K562 (cell line): Measurements from ENCODE around the gene PCSK2. TPM values are rescaled to one million over a fixed set of nuclear protein-coding genes. Genes with fewer than 3 reads are reported as not detected.

ENCODE experiments used
- ATAC-seq: fragments of 200-7000 bp; cut with Tn5 transposase; 3 replicates; pipeline ENCODE4 v1.9.1; 2020; ENCODE audit warnings: moderate library complexity
- BruUV-seq: library from RNA; stranded (reverse); fragments of 400-500 nt; replicated peaks from 2 replicates; lab custom pipeline; 2021; lab: Mats Ljungman, UMichigan
- CTCF ChIA-PET: fragments of 300-600 bp; formaldehyde crosslinking; extraction: SDS; loops from one replicate; lab custom pipeline; 2021; ENCODE audit warnings: low intra/inter-chr PET ratio; lab: Yijun Ruan, JAX
- POLR2A ChIA-PET: fragments of 300-600, 350-650 bp; sonication (Branson Sonifier 250); formaldehyde crosslinking; extraction: SDS; loops from one replicate; lab custom pipeline; 2021; ENCODE audit warnings: antibody characterized with exemption, inconsistent platforms; lab: Yijun Ruan, JAX
- DNase-seq, 4 experiments: peaks; one replicate each; pipeline versions ENCODE4 v3.0.0 to v3.0.0-alpha.2; 2011 to 2018; ENCODE audit warnings: low spot score in 3 of 4, mixed read lengths in 3 of 4; ENCODE audit errors: extremely low read depth in 1 of 4
- FAIRE-seq: peaks from 2 replicates; lab custom pipeline; 2011; peaks lifted over from hg19 to GRCh38; lab: Jason Lieb, UNC
- H2AFZ ChIP-seq: 2 replicates; pipeline ENCODE4 v1.6.0; 2011; ENCODE audit warnings: low read depth, low read length, control low read depth, inconsistent platforms
- H3K27ac ChIP-seq: fragments of 200-600 bp; 3 replicates; pipeline ENCODE4 v1.8.0; 2011; ENCODE audit warnings: low read depth, mild to moderate bottlenecking, control low read depth, inconsistent platforms, low read length, moderate library complexity, mixed read lengths; ENCODE audit errors: extremely low read depth
- H3K27me3 ChIP-seq, 2 experiments: fragments of 300-600 bp in 1 of 2; 2 replicates in 1 of 2; 3 replicates in 1 of 2; pipeline versions ENCODE4 v1.6.0 to v1.8.0; 2011; ENCODE audit warnings: inconsistent platforms in 2 of 2, low read length in 2 of 2, mild to moderate bottlenecking in 1 of 2, mixed read lengths in 1 of 2, moderate library complexity in 1 of 2; ENCODE audit not compliant: control insufficient read depth in 2 of 2, insufficient read depth in 2 of 2
- H3K36me3 ChIP-seq: fragments of 300-600 bp; 3 replicates; pipeline ENCODE4 v1.8.0; 2011; ENCODE audit warnings: mild to moderate bottlenecking, low read length, inconsistent platforms; ENCODE audit not compliant: control insufficient read depth, insufficient read depth
- H3K4me1 ChIP-seq, 2 experiments: fragments of 200-600 bp in 1 of 2; replicated peaks in 1 of 2; 2 replicates in 1 of 2; 3 replicates in 1 of 2; pipeline versions ENCODE4 v1.5.1 to v1.8.0; 2011; ENCODE audit warnings: inconsistent platforms in 2 of 2, low read length in 2 of 2, mild to moderate bottlenecking in 1 of 2, mixed read lengths in 1 of 2, moderate library complexity in 1 of 2; ENCODE audit not compliant: control insufficient read depth in 2 of 2, insufficient read depth in 2 of 2
- H3K4me2 ChIP-seq: 2 replicates; pipeline ENCODE4 v1.6.1; 2011; ENCODE audit warnings: low read length, control low read depth, inconsistent platforms, mixed read lengths; ENCODE audit not compliant: insufficient read depth
- H3K4me3 ChIP-seq: fragments of 200-600 bp; sonication (generic), shearing (Covaris generic); 2 replicates; pipeline ENCODE4 v1.5.1; 2016; ENCODE audit warnings: control low read depth, inconsistent platforms
- H3K79me2 ChIP-seq: fragments of 200-600 bp; 3 replicates; pipeline ENCODE4 v1.8.0; 2011; ENCODE audit warnings: low read length, inconsistent platforms; ENCODE audit not compliant: control insufficient read depth, insufficient read depth
- H3K9ac ChIP-seq, 2 experiments: 2 replicates each; pipeline versions ENCODE4 v1.6.0 to v1.6.1; 2011; ENCODE audit warnings: low read depth in 2 of 2, low read length in 2 of 2, control low read depth in 1 of 2, inconsistent platforms in 1 of 2, mild to moderate bottlenecking in 1 of 2, mixed read lengths in 1 of 2; ENCODE audit not compliant: insufficient read depth in 1 of 2
- H3K9me1 ChIP-seq: one replicate; pipeline ENCODE4 v1.6.0; 2011; ENCODE audit warnings: inconsistent platforms, mild to moderate bottlenecking, low read length, moderate library complexity; ENCODE audit not compliant: control insufficient read depth, insufficient read depth
- H3K9me3 ChIP-seq: replicated peaks from 2 replicates; pipeline ENCODE4 v1.5.1; 2011; ENCODE audit warnings: low read depth, low read length, inconsistent platforms; ENCODE audit not compliant: control insufficient read depth, insufficient read depth
- H4K20me1 ChIP-seq: replicated peaks from 2 replicates; pipeline ENCODE4 v1.6.1; 2011; ENCODE audit warnings: low read length, inconsistent platforms, mixed read lengths; ENCODE audit not compliant: control insufficient read depth, insufficient read depth
- EWSR1 ChIP-seq: fragments of 450-650 bp; IDR thresholded peaks from 2 replicates; pipeline ENCODE4 v1.6.1; 2018; ENCODE audit warnings: borderline replicate concordance, mild to moderate bottlenecking, low read depth, moderate library complexity; ENCODE audit not compliant: partially characterized antibody
- HINFP ChIP-seq: fragments of 450-650 bp; conservative IDR thresholded peaks from 2 replicates; pipeline ENCODE4 v1.6.1; 2016; ENCODE audit warnings: missing genetic modification characterization, low read depth, mild to moderate bottlenecking, control low read depth, missing compliant biosample characterization
- HNRNPLL ChIP-seq: fragments of 200-400 bp; formaldehyde crosslinking; IDR thresholded peaks from 2 replicates; pipeline ENCODE4 v1.6.1; 2017; ENCODE audit warnings: low read length, low read depth, mild to moderate bottlenecking; ENCODE audit not compliant: poor library complexity, severe bottlenecking
- HNRNPUL1 ChIP-seq: fragments of 200-400 bp; formaldehyde crosslinking; IDR thresholded peaks from 2 replicates; pipeline ENCODE4 v1.6.1; 2017; ENCODE audit warnings: low read length
- SAP30 ChIP-seq: fragments of 200-600 bp; sonication (generic); IDR thresholded peaks from 2 replicates; pipeline ENCODE4 v1.6.1; 2012; ENCODE audit warnings: borderline replicate concordance, low read depth, mild to moderate bottlenecking, moderate library complexity, low read length, control low read depth, inconsistent platforms; ENCODE audit not compliant: insufficient read depth, poor library complexity, severe bottlenecking
- SMARCC2 ChIP-seq: fragments of 450-650 bp; IDR thresholded peaks from 2 replicates; pipeline ENCODE4 v1.6.1; 2017; ENCODE audit warnings: antibody characterized with exemption, moderate library complexity, mild to moderate bottlenecking, low read depth
- SP2 ChIP-seq: IDR thresholded peaks from 2 replicates; pipeline ENCODE4 v1.6.1; 2011; ENCODE audit warnings: mild to moderate bottlenecking, low read depth, low read length, moderate library complexity; ENCODE audit not compliant: poor library complexity, severe bottlenecking; ENCODE audit errors: extremely low read depth
- SRSF3 ChIP-seq: fragments of 200-400 bp; formaldehyde crosslinking; IDR thresholded peaks from 2 replicates; pipeline ENCODE4 v1.6.1; 2016; ENCODE audit warnings: mild to moderate bottlenecking, low read length, moderate library complexity; ENCODE audit not compliant: insufficient read depth
- ZNF224 ChIP-seq: sonication (generic); formaldehyde crosslinking; IDR thresholded peaks from 2 replicates; pipeline ENCODE4 v1.8.0; 2022; ENCODE audit warnings: mild to moderate bottlenecking, missing genetic modification reagents
- WGBS: fragments of 100-300 bp; shearing (Covaris generic); methylation state at CpG from one replicate; pipeline ENCODE4 v1.1.6; 2016; ENCODE audit warnings: low coverage, mixed read lengths; ENCODE audit not compliant: insufficient coverage; ENCODE audit errors: missing lambda C conversion rate; 5-methylcytosine and 5-hydroxymethylcytosine counted together
- in situ Hi-C: fragments of 300-500 bp; cut with MboI; formaldehyde crosslinking; loops from 4 replicates; pipeline ENCODE4 v1.15.0; 2018; ENCODE audit warnings: inconsistent platforms, mixed read lengths
- intact Hi-C: fragments of 100-400 bp; cut with micrococcal nuclease; formaldehyde crosslinking; loops from 2 replicates; pipeline ENCODE4 v1.14.2; 2022
- polyA plus RNA-seq, 8 experiments: library from polyadenylated mRNA; depleted of rRNA in 4 of 8; stranded (reverse) in 5 of 8; unstranded in 3 of 8; fragments of >200 nt; fragmentation: Nextera tagmentation in 2 of 8; fragmentation: Illumina TruSeq in 1 of 8; extraction: Ambion mirVana in 2 of 8; extraction: Trizol in 1 of 8; gene quantifications; 2 replicates each; pipeline versions ENCODE4 v1.2.1 to v1.2.3, GENCODE V29; 2011 to 2014; ENCODE audit warnings: inconsistent platforms in 1 of 8, missing spikeins in 1 of 8
- total RNA-seq, 7 experiments: library from RNA; depleted of rRNA in 6 of 7; stranded (reverse); fragments of >200 nt in 6 of 7; fragmentation: Illumina TruSeq in 2 of 7; extraction: Trizol in 2 of 7; gene quantifications; 2 replicates each; pipeline versions ENCODE4 v1.2.1 to v1.2.3, GENCODE V29; 2011 to 2021; ENCODE audit warnings: low replicate concordance in 1 of 7
- TF ChIP-seq, protein P1 (sequence below), 2 experiments: fragments of 450-650 bp; formaldehyde crosslinking in 1 of 2; IDR thresholded peaks; 2 replicates each; pipeline versions ENCODE4 v1.4.0 to v1.6.1; 2014 to 2020; ENCODE audit warnings: mild to moderate bottlenecking in 2 of 2, borderline replicate concordance in 1 of 2, low read depth in 1 of 2

PCSK2 gene
- total and polyA plus RNA-seq, 9 of the 15 experiments (the other 6 are each of a cell fraction or from before 2014, with no cell fraction given): 0.04 to 0.07 (median 0.05) TPM; not detected in 6

DNA sequence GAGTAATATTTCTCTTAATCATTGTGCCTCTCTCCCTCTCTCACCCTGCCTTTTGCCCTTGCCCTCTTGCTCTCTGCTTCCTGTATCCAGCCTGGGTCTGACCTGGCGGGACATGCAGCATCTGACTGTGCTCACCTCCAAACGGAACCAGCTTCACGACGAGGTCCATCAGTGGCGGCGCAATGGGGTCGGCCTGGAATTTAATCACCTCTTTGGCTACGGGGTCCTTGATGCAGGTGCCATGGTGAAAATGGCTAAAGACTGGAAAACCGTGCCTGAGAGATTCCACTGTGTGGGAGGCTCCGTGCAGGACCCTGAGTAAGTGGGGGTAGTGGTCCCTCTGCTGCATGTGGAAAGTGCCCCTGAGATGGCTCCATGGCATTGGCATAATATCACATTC is 238.4 kb downstream of the PCSK2 start:
- WGBS: 0% methylated on average over 9 of the region's 10 CpGs
- no peak for DNase-seq
- POLR2A ChIA-PET: no interaction called here
- no peak overlapping the region for H3K27ac ChIP-seq
- H3K4me2 ChIP-seq: no peak overlapping the region
- no peak overlapping the region for H3K9ac ChIP-seq
- no peaks in the 10 kb centered on the region for H3K4me1 ChIP-seq
- H4K20me1 ChIP-seq: no peaks in the 10 kb centered on the region
- TF ChIP-seq HNRNPLL (no peak), HNRNPUL1 (no peak), SMARCC2 (no peak), SRSF3 (no peak), ZNF224 (no peak), SAP30 (no peak), HINFP (tag) (no peak), SP2 (no peak), EWSR1 (no peak)
- TF ChIP-seq, protein P1, sequence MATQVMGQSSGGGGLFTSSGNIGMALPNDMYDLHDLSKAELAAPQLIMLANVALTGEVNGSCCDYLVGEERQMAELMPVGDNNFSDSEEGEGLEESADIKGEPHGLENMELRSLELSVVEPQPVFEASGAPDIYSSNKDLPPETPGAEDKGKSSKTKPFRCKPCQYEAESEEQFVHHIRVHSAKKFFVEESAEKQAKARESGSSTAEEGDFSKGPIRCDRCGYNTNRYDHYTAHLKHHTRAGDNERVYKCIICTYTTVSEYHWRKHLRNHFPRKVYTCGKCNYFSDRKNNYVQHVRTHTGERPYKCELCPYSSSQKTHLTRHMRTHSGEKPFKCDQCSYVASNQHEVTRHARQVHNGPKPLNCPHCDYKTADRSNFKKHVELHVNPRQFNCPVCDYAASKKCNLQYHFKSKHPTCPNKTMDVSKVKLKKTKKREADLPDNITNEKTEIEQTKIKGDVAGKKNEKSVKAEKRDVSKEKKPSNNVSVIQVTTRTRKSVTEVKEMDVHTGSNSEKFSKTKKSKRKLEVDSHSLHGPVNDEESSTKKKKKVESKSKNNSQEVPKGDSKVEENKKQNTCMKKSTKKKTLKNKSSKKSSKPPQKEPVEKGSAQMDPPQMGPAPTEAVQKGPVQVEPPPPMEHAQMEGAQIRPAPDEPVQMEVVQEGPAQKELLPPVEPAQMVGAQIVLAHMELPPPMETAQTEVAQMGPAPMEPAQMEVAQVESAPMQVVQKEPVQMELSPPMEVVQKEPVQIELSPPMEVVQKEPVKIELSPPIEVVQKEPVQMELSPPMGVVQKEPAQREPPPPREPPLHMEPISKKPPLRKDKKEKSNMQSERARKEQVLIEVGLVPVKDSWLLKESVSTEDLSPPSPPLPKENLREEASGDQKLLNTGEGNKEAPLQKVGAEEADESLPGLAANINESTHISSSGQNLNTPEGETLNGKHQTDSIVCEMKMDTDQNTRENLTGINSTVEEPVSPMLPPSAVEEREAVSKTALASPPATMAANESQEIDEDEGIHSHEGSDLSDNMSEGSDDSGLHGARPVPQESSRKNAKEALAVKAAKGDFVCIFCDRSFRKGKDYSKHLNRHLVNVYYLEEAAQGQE (IDR thresholded peaks at IDR 0.05; ENCODE audit: borderline replicate concordance): no peak
- TF ChIP-seq, protein P1 (CRISPR knock-in tag; IDR thresholded peaks at IDR 0.05; ENCODE audit: low read depth): no peak
- TF ChIP-seq, all 486 proteins: peak for 0
- in situ Hi-C loops: no loop called here
- Histone ChIP-seq H3K4me3 (no peak overlapping the region), H3K27me3 (peaks cover 0 to 15% of the 10 kb centered on the region in 2 experiments; a peak in 2 of 5 replicates), H2AFZ (no peak overlapping the region), H3K79me2 (no peaks in the 10 kb centered on the region), H3K9me3 (no peaks in the 10 kb centered on the region), H3K9me1 (no peaks in the 10 kb centered on the region), H3K36me3 (no peaks in the 10 kb centered on the region)
- no TSS peak for BruUV-seq
- FAIRE-seq (no peak), ATAC-seq (no peak)
- intact Hi-C loops: no loop called here
- CTCF ChIA-PET: no interaction called here
